ENCODE data around the gene PITPNC1.
"Not testable (repeated sequence)": the region's sequence is repeated elsewhere in the genome, so short reads cannot be mapped to it uniquely, and the experiment has no call there.

Gene PITPNC1

GRCh38 chr17:67633751-67634211 lies 256.7 kb downstream of the PITPNC1 start:
- no peak for DNase-seq

GRCh38 chr17:67635681-67636080 lies 258.6 kb downstream of the PITPNC1 start:
- DNase-seq = no peak

GRCh38 chr17:67636312-67636711 lies 259.2 kb downstream of the PITPNC1 start:
- DNase-seq = no peak

GRCh38 chr17:67636834-67637520 lies 259.9 kb downstream of the PITPNC1 start:
- DNase-seq = no peak

GRCh38 chr17:67637901-67638641 lies 261.0 kb downstream of the PITPNC1 start:
- no peak for DNase-seq

- DNase-seq = no peak
Observed at GRCh38 chr17:67638871-67639270, 261.8 kb downstream of the PITPNC1 start.

- no peak for DNase-seq
Observed at GRCh38 chr17:67639555-67639954, 262.5 kb downstream of the PITPNC1 start.

GRCh38 chr17:67639979-67640378 lies 262.9 kb downstream of the PITPNC1 start:
- no peak for DNase-seq

- no peak for DNase-seq
Observed at GRCh38 chr17:67642488-67642887, 265.4 kb downstream of the PITPNC1 start.

GRCh38 chr17:67644061-67644460 lies 267.0 kb downstream of the PITPNC1 start:
- DNase-seq = no peak

GRCh38 chr17:67645195-67645594 lies 268.1 kb downstream of the PITPNC1 start:
- DNase-seq = peak; percentile 26

- DNase-seq = no peak
Observed at GRCh38 chr17:67646472-67646871, 269.4 kb downstream of the PITPNC1 start.

GRCh38 chr17:67647482-67647881 lies 270.4 kb downstream of the PITPNC1 start:
- DNase-seq = no peak

GRCh38 chr17:67648032-67648905 lies 271.2 kb downstream of the PITPNC1 start:
- peak; percentile 69 for DNase-seq

GRCh38 chr17:67648906-67649295 lies 271.8 kb downstream of the PITPNC1 start:
- DNase-seq = not testable (repeated sequence)

GRCh38 chr17:67649891-67650290 lies 272.8 kb downstream of the PITPNC1 start:
- no peak for DNase-seq

- DNase-seq = not testable (repeated sequence)
Observed at GRCh38 chr17:67651218-67651579, 274.1 kb downstream of the PITPNC1 start.

GRCh38 chr17:67652433-67652832 lies 275.4 kb downstream of the PITPNC1 start:
- peak; percentile 92 for DNase-seq

GRCh38 chr17:67655478-67656148 lies 278.5 kb downstream of the PITPNC1 start:
- DNase-seq = peak; percentile 79

- DNase-seq = no peak
Observed at GRCh38 chr17:67656494-67657203, 279.6 kb downstream of the PITPNC1 start.

- no peak for DNase-seq
Observed at GRCh38 chr17:67657596-67657995, 280.5 kb downstream of the PITPNC1 start.

GRCh38 chr17:67658265-67658664 lies 281.2 kb downstream of the PITPNC1 start:
- no peak for DNase-seq
